Activated CD8-positive, alpha-beta memory T cell treated with anti-CD3 and anti-CD28 coated beads, Interleukin-2, amount 50 U/mL, for 24 hours (primary cell): ENCODE measurements around the gene ZNRF2.

ENCODE experiments used
- DNase-seq: peaks from one replicate; pipeline ENCODE4 v3.0.0-alpha.2; 2020; ENCODE audit errors: extremely low read depth

The ZNRF2 gene

DNA sequence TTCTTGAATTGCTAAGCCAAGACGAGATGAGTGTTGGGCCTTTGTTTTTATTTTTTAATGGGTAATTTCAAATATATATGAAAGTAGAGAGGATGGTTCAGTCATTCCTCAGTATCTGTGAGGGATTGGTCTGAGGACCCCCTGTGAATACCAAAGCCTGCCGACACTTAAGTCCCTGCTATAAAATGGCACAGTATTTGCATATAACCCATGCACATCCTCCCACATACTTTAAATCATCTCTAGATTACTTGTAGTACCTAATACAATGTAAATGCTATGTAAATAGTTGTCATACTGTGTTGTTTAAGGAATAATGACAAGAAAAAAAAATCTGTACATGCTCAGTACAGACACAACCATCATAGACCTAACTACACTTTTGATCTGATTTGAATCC, 120.8 kb downstream of the ZNRF2 start:
- DNase-seq: no peak

DNA sequence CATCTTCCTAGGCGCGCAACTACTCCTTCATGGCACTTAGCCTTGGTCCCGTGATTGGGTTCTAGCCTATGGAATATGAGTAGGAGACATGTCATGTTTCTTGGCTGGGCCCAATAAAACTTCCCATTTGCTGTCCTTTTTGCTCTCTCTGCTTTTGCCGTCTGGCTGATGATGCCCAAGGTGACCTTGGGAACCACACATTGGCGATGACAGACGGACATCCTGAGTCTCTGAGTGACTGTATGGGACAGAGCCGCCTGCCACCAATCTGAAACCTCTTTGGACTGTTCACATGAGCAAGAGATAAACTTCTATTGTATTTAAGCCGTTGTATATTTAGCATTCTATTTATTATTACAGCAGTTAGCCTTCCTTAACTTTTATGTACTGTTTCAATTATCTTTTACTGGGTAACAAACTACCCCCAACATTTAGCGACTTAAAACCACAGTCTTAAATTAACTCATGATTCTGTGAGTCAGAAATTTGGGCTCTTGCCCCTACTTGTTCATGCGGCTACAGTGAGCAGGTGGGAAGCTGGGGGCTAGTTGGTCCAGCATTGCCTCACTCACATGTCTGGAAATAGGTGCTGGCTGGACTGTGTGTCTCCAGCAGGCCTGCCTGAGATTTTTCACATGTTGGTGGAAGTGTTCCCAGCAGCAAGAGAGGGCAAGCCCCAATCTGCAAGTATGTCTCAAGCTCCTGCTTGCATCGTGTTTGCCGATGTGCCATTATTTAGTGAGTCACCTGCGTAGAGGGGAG, 122.4 kb downstream of the ZNRF2 start:
- no peak for DNase-seq

DNA sequence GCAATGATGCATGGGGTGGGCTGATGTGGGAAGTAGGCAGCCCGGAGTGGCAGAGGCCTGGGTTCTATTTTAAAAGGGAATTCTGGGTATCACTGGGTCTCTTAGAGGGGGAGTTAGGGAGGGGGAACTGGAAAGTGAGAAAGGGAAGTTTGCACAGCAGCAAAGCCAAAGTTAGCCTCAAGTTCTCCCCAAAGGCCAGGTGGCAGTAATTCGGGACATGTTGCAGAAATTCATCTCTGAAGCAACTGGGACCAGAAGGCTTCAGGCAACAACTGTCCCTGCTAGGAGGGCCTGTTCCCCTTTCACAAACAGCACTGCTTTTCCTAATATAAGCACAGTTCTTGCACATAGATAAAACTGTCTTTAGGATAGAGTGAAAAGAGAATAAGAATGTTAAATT, 126.8 kb downstream of the ZNRF2 start:
- no peak for DNase-seq

DNA sequence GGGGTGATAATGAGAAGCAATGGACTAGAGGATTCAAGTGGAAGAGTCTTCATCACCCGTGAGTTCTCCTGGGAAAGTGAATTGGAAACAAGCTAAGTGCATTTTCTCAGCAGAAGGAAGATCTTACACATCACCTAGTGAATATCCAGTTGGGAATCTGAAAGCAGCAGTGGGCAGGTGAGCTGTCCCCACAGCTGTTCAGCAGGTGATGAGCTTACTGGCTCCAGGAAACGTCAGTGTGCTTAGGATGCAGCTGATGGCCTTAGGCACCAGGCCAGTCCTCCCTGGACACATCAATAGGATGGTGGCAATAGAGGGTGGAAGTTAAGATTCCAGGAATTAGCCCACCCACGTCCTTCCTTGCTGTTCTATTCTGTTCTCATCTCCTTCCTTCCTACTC, 127.5 kb downstream of the ZNRF2 start:
- DNase-seq: no peak

DNA sequence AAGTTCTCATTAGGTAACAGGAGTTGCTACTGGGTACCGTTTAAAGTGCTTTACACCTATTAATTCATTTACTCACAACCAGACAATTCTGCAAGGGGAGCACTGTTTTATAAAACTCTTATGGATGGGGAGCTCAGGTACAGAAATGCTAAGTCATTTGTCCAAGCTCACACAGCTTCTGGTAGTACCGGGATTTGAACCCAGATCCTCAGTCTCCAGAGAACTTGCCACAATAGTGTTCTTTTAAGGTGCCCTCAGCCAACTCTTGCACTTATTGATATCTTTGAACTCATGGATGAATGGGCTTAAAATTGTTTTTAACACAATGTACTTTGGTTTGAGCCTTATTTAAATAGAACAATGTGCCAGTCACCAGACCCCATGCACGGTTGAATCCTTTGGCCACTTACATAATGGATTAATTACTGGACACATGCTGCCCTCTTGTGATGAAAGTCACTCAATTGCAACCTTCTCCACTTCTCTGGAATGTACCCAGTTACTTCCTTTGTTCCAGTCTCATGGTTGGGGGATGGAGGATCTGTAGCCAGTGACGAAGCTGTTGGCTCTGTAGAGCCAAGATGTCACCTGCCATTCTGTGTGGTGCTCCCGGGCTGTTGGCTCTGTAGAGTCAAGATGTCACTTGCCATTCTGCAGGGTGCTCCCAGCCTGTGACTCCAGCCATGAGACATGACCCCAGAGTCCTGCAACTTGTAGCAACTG, 128.5 kb downstream of the ZNRF2 start:
- no peak for DNase-seq

DNA sequence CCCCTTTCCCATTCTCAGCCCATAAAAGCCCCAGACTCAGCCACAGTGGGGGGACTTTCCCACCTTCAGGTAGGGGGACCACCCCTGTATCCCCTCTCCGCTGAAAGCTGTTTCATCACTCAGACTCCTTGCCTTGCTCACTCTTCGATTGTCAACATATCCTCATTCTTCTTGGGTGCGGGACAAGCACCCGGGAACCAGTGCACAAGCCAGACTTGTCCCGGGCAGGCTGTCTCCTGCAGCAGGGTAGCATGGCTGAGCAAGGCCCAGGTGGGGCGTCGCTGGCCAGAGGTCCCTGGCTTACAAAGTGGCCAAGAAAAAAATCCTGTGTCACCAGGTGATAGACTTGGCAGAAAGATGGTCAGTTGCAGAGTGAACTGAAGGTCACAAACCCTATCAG, 129.5 kb downstream of the ZNRF2 start:
- DNase-seq: no peak
